GM13977 (cell line): ENCODE results near the gene SWAP70.

ENCODE experiments used
- DNase-seq: peaks from one replicate; pipeline ENCODE4 v3.0.0; 2012; ENCODE audit warnings: low spot score
- in situ Hi-C: fragments of 300-500 bp; cut with MboI; formaldehyde crosslinking; loops from one replicate; pipeline ENCODE4 v1.12.0; 2022; ENCODE audit warnings: low sequenced_read_pairs, low pct_unique_long_range_greater_than_20kb, mixed read lengths, inconsistent platforms; ENCODE audit not compliant: unreplicated experiment
- TF ChIP-seq, protein P1 (sequence below): IDR thresholded peaks from 2 replicates; pipeline ENCODE4 v1.5.1; 2012; ENCODE audit warnings: mild to moderate bottlenecking, control low read depth; ENCODE audit not compliant: insufficient read depth; ENCODE audit errors: extremely low read depth, missing control alignments

The SWAP70 gene

GRCh38 chr11:9790703-9791102 is 126.8 kb downstream of the SWAP70 start:
- in situ Hi-C loops, result no loop called here
- no peak for DNase-seq
- TF ChIP-seq, protein P1, sequence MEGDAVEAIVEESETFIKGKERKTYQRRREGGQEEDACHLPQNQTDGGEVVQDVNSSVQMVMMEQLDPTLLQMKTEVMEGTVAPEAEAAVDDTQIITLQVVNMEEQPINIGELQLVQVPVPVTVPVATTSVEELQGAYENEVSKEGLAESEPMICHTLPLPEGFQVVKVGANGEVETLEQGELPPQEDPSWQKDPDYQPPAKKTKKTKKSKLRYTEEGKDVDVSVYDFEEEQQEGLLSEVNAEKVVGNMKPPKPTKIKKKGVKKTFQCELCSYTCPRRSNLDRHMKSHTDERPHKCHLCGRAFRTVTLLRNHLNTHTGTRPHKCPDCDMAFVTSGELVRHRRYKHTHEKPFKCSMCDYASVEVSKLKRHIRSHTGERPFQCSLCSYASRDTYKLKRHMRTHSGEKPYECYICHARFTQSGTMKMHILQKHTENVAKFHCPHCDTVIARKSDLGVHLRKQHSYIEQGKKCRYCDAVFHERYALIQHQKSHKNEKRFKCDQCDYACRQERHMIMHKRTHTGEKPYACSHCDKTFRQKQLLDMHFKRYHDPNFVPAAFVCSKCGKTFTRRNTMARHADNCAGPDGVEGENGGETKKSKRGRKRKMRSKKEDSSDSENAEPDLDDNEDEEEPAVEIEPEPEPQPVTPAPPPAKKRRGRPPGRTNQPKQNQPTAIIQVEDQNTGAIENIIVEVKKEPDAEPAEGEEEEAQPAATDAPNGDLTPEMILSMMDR, result no peak

DNA sequence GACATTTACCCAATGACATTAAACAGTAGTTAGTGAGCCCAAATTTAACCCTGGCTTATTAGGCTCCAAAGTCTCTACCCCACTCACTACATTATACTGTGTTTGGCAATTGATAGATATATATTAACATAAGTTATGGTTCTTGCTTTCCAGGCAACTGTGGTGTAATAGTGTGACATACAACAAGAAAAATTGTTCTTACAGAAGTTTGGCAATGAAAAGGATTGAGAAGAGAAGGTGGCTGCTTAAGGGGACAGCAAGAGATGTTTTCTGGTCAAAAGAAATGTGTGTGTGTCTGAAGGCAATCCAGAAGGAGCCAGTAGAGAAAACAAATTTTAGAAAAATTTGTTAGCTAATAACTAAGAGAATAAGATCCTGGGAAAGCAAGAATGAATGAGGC is 132.4 kb downstream of the SWAP70 start:
- DNase-seq, result no peak
- in situ Hi-C loops, result no loop called here
- TF ChIP-seq, protein P1, result no peak

DNA sequence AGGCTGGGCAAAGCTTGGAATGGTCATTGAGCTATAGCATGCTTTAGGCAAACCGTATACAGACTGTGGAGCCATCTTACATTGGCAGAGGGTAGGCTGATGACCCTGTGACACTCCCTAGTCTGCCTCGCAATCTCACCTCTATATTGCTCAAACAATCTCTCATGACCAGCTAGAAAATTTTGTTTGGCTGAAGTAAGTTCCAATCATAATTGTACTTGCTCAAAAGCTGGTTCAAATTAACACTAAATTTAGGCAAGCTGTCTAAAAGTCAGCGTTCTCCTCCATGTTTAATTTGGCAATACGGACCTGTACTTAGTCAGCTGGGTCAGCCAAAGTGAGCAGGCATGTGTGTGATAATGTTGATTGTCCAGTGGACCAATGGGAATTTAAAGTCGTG is 133.0 kb downstream of the SWAP70 start:
- TF ChIP-seq, protein P1, result no peak

GRCh38 chr11:9797300-9797699 is 133.4 kb downstream of the SWAP70 start:
- TF ChIP-seq, protein P1, result no peak

More for the DNA sequence above, 133.0 kb downstream of the SWAP70 start:
- in situ Hi-C loops, result no loop called here
- DNase-seq, result no peak

DNA sequence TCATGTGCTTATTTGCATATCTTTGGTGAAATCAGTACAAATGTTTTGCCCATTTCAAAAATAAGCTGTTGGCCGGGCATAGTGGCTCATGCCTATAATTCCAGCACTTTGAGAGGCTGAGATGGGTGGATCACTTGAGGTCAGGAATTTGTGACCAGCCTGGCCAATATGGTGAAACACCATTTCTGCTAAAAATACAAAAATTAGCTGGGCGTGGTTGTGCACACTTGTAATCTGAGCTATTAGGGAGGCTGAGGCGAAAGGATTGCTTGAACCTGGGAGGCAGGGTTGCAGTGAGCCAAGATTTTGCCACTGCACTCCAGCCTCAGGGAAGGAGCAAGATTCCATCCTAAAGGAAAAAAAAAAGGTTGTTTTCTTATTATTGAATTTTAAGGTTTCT is 136.0 kb downstream of the SWAP70 start:
- DNase-seq, result no peak
- TF ChIP-seq, protein P1, result no peak
- in situ Hi-C loops, result no loop called here

More at GRCh38 chr11:9797300-9797699, 133.4 kb downstream of the SWAP70 start:
- DNase-seq, result no peak
- in situ Hi-C loops, result no loop called here

DNA sequence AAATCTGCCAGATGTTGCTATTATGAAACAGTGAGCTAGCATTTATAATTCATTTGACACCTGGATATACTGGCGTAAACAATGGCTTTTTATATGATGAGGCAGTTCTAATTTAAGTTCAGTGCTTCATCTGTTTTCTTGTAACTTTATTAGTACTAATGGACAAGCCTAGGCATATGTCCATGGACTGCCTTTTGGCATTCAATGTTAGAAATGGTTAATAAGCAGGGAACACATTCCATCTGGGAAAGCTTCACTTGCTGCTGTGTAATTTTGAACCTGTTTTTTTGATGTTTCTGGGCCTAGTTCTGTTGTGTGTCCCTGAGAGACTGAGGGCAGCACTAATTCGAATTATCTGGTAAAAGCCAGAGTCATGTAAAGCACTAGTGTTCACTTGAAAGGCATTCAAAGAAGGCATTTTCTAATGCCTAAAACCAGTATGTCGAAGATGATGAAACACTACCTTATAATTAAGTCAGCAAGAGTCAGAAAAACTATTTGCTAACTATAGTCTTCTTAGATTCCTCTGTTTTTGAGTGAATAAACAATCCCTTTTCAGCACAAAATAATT is 138.5 kb downstream of the SWAP70 start:
- in situ Hi-C loops, result no loop called here
- TF ChIP-seq, protein P1, result no peak
- DNase-seq, result no peak
